H1 (cell line): ENCODE measurements around the gene PSMB9. TPM values are rescaled to one million over a fixed set of nuclear protein-coding genes. Genes with fewer than 3 reads are reported as not detected.

ENCODE experiments used
- CTCF ChIA-PET: fragments of 300-600 bp; sonication (Branson Sonifier 250); formaldehyde crosslinking; loops from one replicate; lab custom pipeline; 2021; ENCODE audit not compliant: partially characterized antibody; lab: Charles Lee
- POLR2A ChIA-PET: fragments of 300-600 bp; sonication (Branson Sonifier 250); formaldehyde crosslinking; loops from one replicate; lab custom pipeline; 2021; ENCODE audit warnings: inconsistent platforms; ENCODE audit not compliant: partially characterized antibody; lab: Charles Lee
- DNase-seq, 2 experiments: peaks; one replicate each; pipeline versions ENCODE4 v3.0.0 to v3.0.0-alpha.2; 2010 to 2022; ENCODE audit warnings: low spot score in 2 of 2, low read depth in 1 of 2, mixed read lengths in 1 of 2
- FAIRE-seq: peaks from 2 replicates; lab custom pipeline; 2011; peaks lifted over from hg19 to GRCh38; lab: Jason Lieb, UNC
- H2AFZ ChIP-seq: 2 replicates; pipeline ENCODE4 v1.8.1; 2012; ENCODE audit warnings: low read length, inconsistent platforms
- H2AK5ac ChIP-seq: 2 replicates; pipeline ENCODE4 v1.6.1; 2013; ENCODE audit warnings: low read depth, low read length
- H2BK120ac ChIP-seq: replicated peaks from 2 replicates; pipeline ENCODE3; 2013; ENCODE audit warnings: low read depth, low read length, inconsistent platforms
- H2BK12ac ChIP-seq: 2 replicates; pipeline ENCODE4 v1.6.1; 2013; ENCODE audit warnings: low read depth, low read length
- H2BK15ac ChIP-seq: 2 replicates; pipeline ENCODE4 v1.6.1; 2013; ENCODE audit warnings: low read length
- H2BK20ac ChIP-seq: 2 replicates; pipeline ENCODE4 v1.6.1; 2013; ENCODE audit warnings: low read length
- H2BK5ac ChIP-seq: 2 replicates; pipeline ENCODE4 v1.6.1; 2013; ENCODE audit warnings: low read depth, low read length
- H3K14ac ChIP-seq: 2 replicates; pipeline ENCODE4 v1.6.1; 2013; ENCODE audit warnings: inconsistent platforms; ENCODE audit not compliant: insufficient read length
- H3K18ac ChIP-seq: 2 replicates; pipeline ENCODE4 v1.6.1; 2013; ENCODE audit warnings: low read length; ENCODE audit errors: extremely low read depth
- H3K23ac ChIP-seq: 2 replicates; pipeline ENCODE4 v1.6.1; 2013; ENCODE audit warnings: inconsistent platforms; ENCODE audit not compliant: insufficient read length
- H3K23me2 ChIP-seq: 2 replicates; pipeline ENCODE4 v1.6.1; 2013; ENCODE audit warnings: low read depth, low read length
- H3K27ac ChIP-seq: 2 replicates; pipeline ENCODE4 v1.6.1; 2011; ENCODE audit warnings: low read depth, low read length, inconsistent platforms
- H3K27me3 ChIP-seq, 4 experiments: replicated peaks in 1 of 4; 1 replicate in 1 of 4; 2 replicates in 3 of 4; pipeline versions ENCODE4 v1.6.1 to v1.8.1; 2011 to 2013; ENCODE audit warnings: low read length in 3 of 4, mild to moderate bottlenecking in 3 of 4, inconsistent platforms in 2 of 4, mixed read lengths in 2 of 4, moderate library complexity in 1 of 4; ENCODE audit not compliant: control insufficient read depth in 3 of 4, insufficient read depth in 3 of 4; ENCODE audit errors: extremely low read depth in 1 of 4
- H3K36me3 ChIP-seq, 4 experiments: 2 replicates each; pipeline versions ENCODE4 v1.6.1 to v1.8.1; 2011 to 2013; ENCODE audit warnings: mild to moderate bottlenecking in 4 of 4, low read length in 3 of 4, moderate library complexity in 2 of 4, control low read depth in 1 of 4, inconsistent platforms in 1 of 4; ENCODE audit not compliant: insufficient read depth in 4 of 4, control insufficient read depth in 2 of 4
- H3K4ac ChIP-seq: replicated peaks from 2 replicates; pipeline ENCODE3; 2013; ENCODE audit warnings: low read length, low read depth, mixed read lengths, inconsistent platforms; ENCODE audit not compliant: insufficient read length
- H3K4me1 ChIP-seq, 4 experiments: replicated peaks in 1 of 4; 1 replicate in 1 of 4; 2 replicates in 3 of 4; pipeline versions ENCODE4 v1.6.1 to v1.8.1; 2011 to 2013; ENCODE audit warnings: low read length in 3 of 4, inconsistent platforms in 2 of 4, mixed read lengths in 1 of 4; ENCODE audit not compliant: insufficient read depth in 4 of 4, control insufficient read depth in 3 of 4
- H3K4me2 ChIP-seq, 2 experiments: 2 replicates each; pipeline versions ENCODE4 v1.6.1 to v1.8.1; 2011 to 2013; ENCODE audit warnings: low read depth in 2 of 2, low read length in 2 of 2, control low read depth in 1 of 2, inconsistent platforms in 1 of 2, mild to moderate bottlenecking in 1 of 2; ENCODE audit not compliant: insufficient read depth in 1 of 2
- H3K4me3 ChIP-seq, 4 experiments: fragments of 200-600, 300-600 bp in 1 of 4; sonication (generic), shearing (Covaris generic), sonication (Bioruptor Twin) in 1 of 4; 2 replicates each; pipeline versions ENCODE4 v1.5.1 to v1.8.1; 2011 to 2016; ENCODE audit warnings: low read length in 4 of 4, low read depth in 3 of 4, control low read depth in 2 of 4, inconsistent platforms in 2 of 4, mild to moderate bottlenecking in 2 of 4, mixed read lengths in 1 of 4, moderate library complexity in 1 of 4; ENCODE audit not compliant: insufficient read depth in 2 of 4; ENCODE audit errors: extremely low read depth in 1 of 4
- H3K56ac ChIP-seq: replicated peaks from 2 replicates; pipeline ENCODE3; 2013; ENCODE audit warnings: low read depth, mild to moderate bottlenecking, mixed read lengths, low read length, inconsistent platforms; ENCODE audit not compliant: insufficient read length
- H3K79me1 ChIP-seq: 2 replicates; pipeline ENCODE4 v1.6.1; 2013; ENCODE audit warnings: low read depth, low read length, control low read depth
- H3K79me2 ChIP-seq, 2 experiments: 2 replicates each; pipeline versions ENCODE4 v1.6.1 to v1.8.1; 2012 to 2013; ENCODE audit warnings: low read length in 2 of 2, mild to moderate bottlenecking in 2 of 2, inconsistent platforms in 1 of 2; ENCODE audit not compliant: insufficient read depth in 2 of 2, control insufficient read depth in 1 of 2
- H3K9ac ChIP-seq, 4 experiments: replicated peaks in 1 of 4; 1 replicate in 1 of 4; 2 replicates in 3 of 4; pipeline versions ENCODE4 v1.6.1 to v1.8.1; 2011 to 2013; ENCODE audit warnings: low read depth in 3 of 4, low read length in 3 of 4, control low read depth in 2 of 4, mild to moderate bottlenecking in 2 of 4, moderate library complexity in 2 of 4, inconsistent platforms in 1 of 4; ENCODE audit errors: extremely low read depth in 1 of 4
- H3K9me3 ChIP-seq, 2 experiments: 2 replicates each; pipeline versions ENCODE4 v1.6.1 to v1.8.1; 2012 to 2013; ENCODE audit warnings: mild to moderate bottlenecking in 2 of 2, moderate library complexity in 2 of 2, control low read depth in 1 of 2, inconsistent platforms in 1 of 2, low read depth in 1 of 2, low read length in 1 of 2, mixed read lengths in 1 of 2; ENCODE audit not compliant: insufficient read depth in 2 of 2
- H4K20me1 ChIP-seq, 2 experiments: replicated peaks in 1 of 2; 2 replicates each; pipeline versions ENCODE3 to v1.8.1; 2011 to 2013; ENCODE audit warnings: inconsistent platforms in 2 of 2, low read length in 2 of 2, mild to moderate bottlenecking in 1 of 2; ENCODE audit not compliant: insufficient read depth in 2 of 2, control insufficient read depth in 1 of 2
- H4K5ac ChIP-seq: 2 replicates; pipeline ENCODE4 v1.6.1; 2013; ENCODE audit warnings: low read length, low read depth, mixed read lengths, inconsistent platforms; ENCODE audit not compliant: insufficient read length
- H4K8ac ChIP-seq: 2 replicates; pipeline ENCODE4 v1.8.0; 2013; ENCODE audit warnings: mild to moderate bottlenecking, moderate library complexity, low read length, inconsistent platforms; ENCODE audit not compliant: insufficient read depth; ENCODE audit errors: extremely low read depth
- H4K91ac ChIP-seq: replicated peaks from 2 replicates; pipeline ENCODE3; 2013; ENCODE audit warnings: low read length, mixed read lengths, inconsistent platforms; ENCODE audit not compliant: insufficient read length
- GTF2F1 ChIP-seq: IDR thresholded peaks from 2 replicates; pipeline ENCODE4 v1.6.1; 2012; ENCODE audit warnings: low read depth, low read length, improper control_type of control experiment, borderline replicate concordance
- NANOG ChIP-seq: IDR thresholded peaks from 2 replicates; pipeline ENCODE4 v1.6.1; 2011; ENCODE audit warnings: low read length, low read depth, mild to moderate bottlenecking, inconsistent platforms; ENCODE audit not compliant: insufficient read depth, poor library complexity, severe bottlenecking
- PHF8 ChIP-seq: fragments of 200-600 bp; sonication (generic); conservative IDR thresholded peaks from 2 replicates; pipeline ENCODE4 v1.7.1; 2012; ENCODE audit warnings: low read depth, mild to moderate bottlenecking, inconsistent platforms, low read length, moderate library complexity
- SUZ12 ChIP-seq: fragments of 200-600 bp; sonication (generic); IDR thresholded peaks from 2 replicates; pipeline ENCODE4 v1.6.1; 2012; ENCODE audit warnings: mild to moderate bottlenecking, inconsistent platforms, low read length, moderate library complexity, mixed read lengths
- WGBS, 2 experiments: shearing (Covaris generic) in 1 of 2; methylation state at CpG; one replicate each; pipeline versions ENCODE4 v1.1.6 to v1.1.7; 2013 to 2015; ENCODE audit warnings: low lambda C conversion rate in 2 of 2, mixed read lengths in 2 of 2, inconsistent platforms in 1 of 2, low coverage in 1 of 2, missing lambda C conversion rate in 1 of 2; ENCODE audit not compliant: insufficient replicate concordance in 2 of 2, insufficient coverage in 1 of 2, insufficient read length in 1 of 2; ENCODE audit errors: extremely low coverage in 1 of 2, missing lambda C conversion rate in 1 of 2; 5-methylcytosine and 5-hydroxymethylcytosine counted together
- polyA plus RNA-seq, 7 experiments: library from polyadenylated mRNA; depleted of rRNA in 3 of 7; stranded (reverse) in 5 of 7; unstranded in 2 of 7; fragments of >200 nt in 5 of 7; fragments of 200-250 nt in 2 of 7; gene quantifications; 1 replicate in 5 of 7; 2 replicates in 1 of 7; 4 replicates in 1 of 7; pipeline versions ENCODE4 v1.2.1 to v1.2.3, GENCODE V29; 2011 to 2013; ENCODE audit warnings: missing spikeins in 2 of 7, mixed read lengths in 2 of 7
- total RNA-seq: library from RNA; stranded (reverse); fragmentation: NEBNext Ultra II Directional; extraction: Animal tissue kit (Norgen Biotek cat#: 25700); gene quantifications from 2 replicates; pipeline ENCODE4 v1.2.1, GENCODE V29; 2021

PSMB9 gene
- total and polyA plus RNA-seq, 2 of the 8 experiments (the other 6 are each of a cell fraction or from before 2014, with no cell fraction given), result 4.5 to 22.8 TPM

DNA sequence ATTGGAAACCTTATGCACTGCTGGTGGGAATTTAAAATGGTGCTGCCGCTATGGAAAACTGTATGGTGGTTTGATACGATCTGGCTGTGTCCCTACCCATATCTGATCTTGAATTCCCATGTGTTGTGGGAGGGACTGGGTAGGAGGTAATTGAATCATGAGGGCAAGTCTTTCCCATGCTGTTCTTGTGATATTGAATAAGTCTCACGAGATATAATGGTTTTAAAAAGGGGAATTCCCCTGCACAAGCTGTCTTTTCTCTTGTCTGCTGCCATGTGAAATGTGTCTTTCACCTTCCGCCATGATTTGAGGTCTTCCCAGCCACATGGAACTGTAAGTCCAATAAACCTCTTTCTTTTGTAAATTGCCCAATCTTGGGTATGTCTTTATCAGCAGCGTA is 20.3 kb upstream of the PSMB9 start:
- CTCF ChIA-PET, result interaction anchor here (1.0 kb wide), 1 partner anchor 27 kb away, joined by 5 read pairs; no protein-coding TSS in a partner anchor
- no peak overlapping the region for H3K4ac ChIP-seq
- WGBS, 2 experiments, result 90% methylated on average over 5 of the region's 5 CpGs; no CpG with 5 or more reads in 1 of the 2 experiments

More for the DNA sequence above, 20.3 kb upstream of the PSMB9 start:
- Histone ChIP-seq H3K14ac (no peak overlapping the region), H3K9ac (no peak overlapping the region), H3K4me2 (no peak overlapping the region), H3K4me3 (no peak overlapping the region), H3K23ac (no peak overlapping the region), H4K5ac (no peak overlapping the region), H2AFZ (no peak overlapping the region), H2BK120ac (no peak overlapping the region), H3K36me3 (peaks cover 0 to 2% (median 0%) of the 10 kb centered on the region in 4 experiments; a peak in 4 of 8 replicates), H4K8ac (no peak overlapping the region), H4K91ac (no peak overlapping the region), H2BK5ac (no peak overlapping the region), H2AK5ac (no peak overlapping the region), H3K4me1 (peaks cover 0 to 7% (median 4%) of the 10 kb centered on the region in 4 experiments; a peak in 5 of 7 replicates), H3K79me1 (no peaks in the 10 kb centered on the region), H3K27me3 (no peaks in the 10 kb centered on the region; a peak in 1 of 7 replicates), H2BK20ac (no peak overlapping the region), H2BK15ac (no peak overlapping the region), H3K9me3 (no peaks in the 10 kb centered on the region), H3K79me2 (no peaks in the 10 kb centered on the region), H4K20me1 (peaks cover 0 to 1% of the 10 kb centered on the region in 2 experiments), H3K56ac (no peak overlapping the region), H3K27ac (no peak overlapping the region), H3K23me2 (peaks cover 3% of the 10 kb centered on the region), H3K18ac (no peak overlapping the region), H2BK12ac (no peak overlapping the region)
- DNase-seq, result no peak
- POLR2A ChIA-PET, result interaction anchor here (3.4 kb wide), 1 partner anchor 139 kb away, joined by 8 read pairs; no protein-coding TSS in a partner anchor
- FAIRE-seq, result no peak
- no peak for TF ChIP-seq NANOG
- no peak for TF ChIP-seq GTF2F1
- TF ChIP-seq SUZ12, result no peak
- no peak for TF ChIP-seq PHF8
